Esophagus squamous epithelium (tissue), 4 donors: Measurements from ENCODE around the gene KIAA0232.

ENCODE experiments used
- POLR2A ChIP-seq, 4 donors: fragments of 450-650 bp; IDR thresholded peaks; one replicate each; pipeline ENCODE4 v1.6.1; 2017; ENCODE audit warnings: antibody characterized with exemption in 4 of 4, mild to moderate bottlenecking in 4 of 4, moderate library complexity in 3 of 4
- TF ChIP-seq, protein P1 (sequence below), 6 experiments: fragments of 450-650 bp in 4 of 6; fragments of 200-600 bp in 2 of 6; sonication (generic) in 2 of 6; IDR thresholded peaks; one replicate each; pipeline ENCODE4 v1.5.1; 2016 to 2019; ENCODE audit warnings: antibody characterized with exemption in 6 of 6, mild to moderate bottlenecking in 4 of 6, moderate library complexity in 4 of 6

DNA sequence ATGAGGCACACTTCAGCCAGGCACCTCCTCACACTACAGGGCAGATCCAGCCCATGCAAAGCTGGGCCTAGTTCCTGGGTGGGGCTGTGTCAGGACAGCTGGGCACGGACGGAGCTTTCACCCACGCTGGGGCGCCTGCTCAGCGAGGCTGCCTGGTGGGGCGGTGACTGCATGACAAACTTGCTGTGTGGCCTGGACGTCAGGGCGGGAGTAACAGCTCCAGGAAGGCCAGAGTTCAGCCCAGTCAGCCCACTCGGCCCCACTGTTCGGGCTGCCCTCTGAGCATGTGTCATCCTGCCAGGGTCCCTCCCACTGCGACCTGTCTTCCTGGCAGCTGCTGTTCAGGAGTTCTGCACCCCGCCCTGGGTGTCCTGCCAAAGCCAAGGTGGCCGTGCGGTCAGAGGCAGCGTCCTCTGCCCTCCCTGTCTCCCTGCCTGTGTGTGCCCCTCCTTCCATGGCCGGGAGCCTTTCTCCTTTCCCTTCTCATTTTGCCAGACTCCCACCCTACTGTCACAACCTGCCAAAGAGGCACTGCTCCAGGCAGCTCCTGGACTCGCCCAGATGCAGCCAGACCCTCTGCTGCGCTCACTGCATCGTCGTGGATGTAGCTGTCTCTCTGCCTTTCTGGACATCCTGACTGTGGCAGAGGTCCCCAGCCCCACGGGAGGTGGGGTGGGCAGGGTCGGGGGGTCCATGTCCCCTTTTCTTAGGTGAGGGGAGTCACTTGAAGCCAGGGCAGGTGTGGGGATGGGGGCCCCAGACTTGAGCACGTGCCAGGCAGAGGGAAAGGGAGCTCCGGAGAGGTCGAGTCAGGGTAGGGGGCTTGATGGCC lies 33.0 kb upstream of the KIAA0232 start:
- TF ChIP-seq, protein P1, sequence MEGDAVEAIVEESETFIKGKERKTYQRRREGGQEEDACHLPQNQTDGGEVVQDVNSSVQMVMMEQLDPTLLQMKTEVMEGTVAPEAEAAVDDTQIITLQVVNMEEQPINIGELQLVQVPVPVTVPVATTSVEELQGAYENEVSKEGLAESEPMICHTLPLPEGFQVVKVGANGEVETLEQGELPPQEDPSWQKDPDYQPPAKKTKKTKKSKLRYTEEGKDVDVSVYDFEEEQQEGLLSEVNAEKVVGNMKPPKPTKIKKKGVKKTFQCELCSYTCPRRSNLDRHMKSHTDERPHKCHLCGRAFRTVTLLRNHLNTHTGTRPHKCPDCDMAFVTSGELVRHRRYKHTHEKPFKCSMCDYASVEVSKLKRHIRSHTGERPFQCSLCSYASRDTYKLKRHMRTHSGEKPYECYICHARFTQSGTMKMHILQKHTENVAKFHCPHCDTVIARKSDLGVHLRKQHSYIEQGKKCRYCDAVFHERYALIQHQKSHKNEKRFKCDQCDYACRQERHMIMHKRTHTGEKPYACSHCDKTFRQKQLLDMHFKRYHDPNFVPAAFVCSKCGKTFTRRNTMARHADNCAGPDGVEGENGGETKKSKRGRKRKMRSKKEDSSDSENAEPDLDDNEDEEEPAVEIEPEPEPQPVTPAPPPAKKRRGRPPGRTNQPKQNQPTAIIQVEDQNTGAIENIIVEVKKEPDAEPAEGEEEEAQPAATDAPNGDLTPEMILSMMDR (IDR thresholded peaks at IDR 0.05), result no peak
- no peak for TF ChIP-seq POLR2A (IDR thresholded peaks at IDR 0.05)
